HFF-Myc (cell line): Measurements from ENCODE around the gene IVNS1ABP.

Experiments
- DNase-seq: peaks from one replicate; pipeline ENCODE4 v3.0.0-alpha.2; 2011; ENCODE audit warnings: low read depth; ENCODE audit errors: extremely low read depth
- H3K4me3 ChIP-seq: replicated peaks from 2 replicates; pipeline ENCODE4 v1.5.1; 2011; ENCODE audit warnings: low read depth, mild to moderate bottlenecking, control low read depth, low read length
- CTCF ChIP-seq: IDR thresholded peaks from 2 replicates; pipeline ENCODE4 v1.5.1; 2012; ENCODE audit warnings: mild to moderate bottlenecking, low read depth, low read length, control low read depth; ENCODE audit errors: missing control alignments

Gene IVNS1ABP

GRCh38 chr1:185353124-185353523 lies 36.1 kb upstream of the IVNS1ABP start:
- H3K4me3 ChIP-seq, result no peak overlapping the region
- no peak for TF ChIP-seq CTCF
- DNase-seq, result no peak

DNA sequence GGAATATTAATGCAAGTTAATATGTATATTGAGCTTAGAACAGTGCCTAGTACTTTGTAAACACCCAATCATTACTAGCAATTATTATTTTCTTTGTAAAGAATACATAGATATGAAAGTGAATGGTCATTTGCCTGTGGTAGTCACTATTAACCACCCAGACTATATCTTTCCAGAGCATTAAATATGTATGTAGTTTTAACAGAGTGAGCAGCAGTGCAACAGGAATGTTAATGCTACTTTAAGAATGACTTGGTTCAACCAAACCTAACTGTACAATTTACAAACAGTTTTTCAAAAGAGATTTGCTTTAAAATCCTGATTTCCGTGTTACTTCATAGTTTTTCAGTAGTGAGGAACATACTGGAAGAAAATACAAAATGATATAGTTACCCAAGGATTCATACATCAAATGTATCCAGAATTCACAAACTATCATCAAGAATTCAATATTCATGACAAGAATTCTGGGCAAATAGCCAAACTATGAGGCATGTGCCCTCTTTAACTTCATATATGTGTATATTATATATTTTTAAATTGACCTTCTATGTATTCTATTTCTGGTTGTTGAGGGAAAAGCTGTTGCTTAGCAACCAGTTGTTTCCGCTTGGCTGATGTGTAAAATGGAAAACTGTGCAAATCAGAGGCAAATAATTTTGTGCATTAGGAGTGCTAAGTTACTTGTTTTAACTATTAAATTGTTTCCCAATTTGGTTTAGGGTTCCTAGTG lies 34.9 kb upstream of the IVNS1ABP start:
- no peak for TF ChIP-seq CTCF
- DNase-seq, result no peak
- H3K4me3 ChIP-seq, result no peak overlapping the region

DNA sequence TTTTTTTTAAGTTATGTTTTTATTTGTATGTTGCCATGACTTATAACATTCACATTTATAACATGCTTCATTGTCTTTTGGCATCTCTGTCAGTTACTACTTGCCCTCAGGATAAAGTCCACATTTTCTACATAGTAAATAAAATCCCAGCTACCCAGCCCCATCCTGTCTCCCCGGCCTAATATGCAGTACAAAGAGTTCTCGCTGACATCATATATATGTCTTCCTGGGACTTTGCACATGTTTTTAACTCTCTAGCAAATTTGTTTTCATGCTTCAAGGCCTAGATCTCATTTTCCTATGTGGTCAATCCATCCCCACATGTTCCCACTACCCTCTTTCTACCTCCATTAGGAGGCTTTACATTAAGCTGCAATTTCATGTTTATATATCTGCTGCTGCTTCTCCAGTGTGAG lies 33.0 kb upstream of the IVNS1ABP start:
- no peak for DNase-seq
- H3K4me3 ChIP-seq, result no peak overlapping the region
- no peak for TF ChIP-seq CTCF

DNA sequence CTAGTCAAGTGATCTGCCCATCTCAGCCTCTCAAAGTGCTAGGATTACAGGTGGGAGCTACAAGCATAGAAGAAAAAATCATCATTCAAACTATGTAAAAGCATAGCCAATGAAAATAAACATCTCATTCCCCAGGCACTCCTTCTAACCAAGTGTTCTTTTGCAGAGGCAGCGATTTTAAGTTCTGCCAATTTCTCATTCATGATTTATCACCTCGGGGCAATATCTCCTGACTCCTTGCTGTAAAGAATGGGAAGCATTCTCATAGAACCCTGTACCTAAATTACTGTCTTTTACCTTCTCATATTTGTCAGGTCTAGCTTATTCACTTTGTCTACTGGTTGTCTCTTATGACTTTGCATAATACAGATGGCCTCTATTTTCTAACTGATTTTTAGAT lies 32.5 kb upstream of the IVNS1ABP start:
- H3K4me3 ChIP-seq, result no peak overlapping the region
- TF ChIP-seq CTCF, result no peak
- DNase-seq, result no peak

DNA sequence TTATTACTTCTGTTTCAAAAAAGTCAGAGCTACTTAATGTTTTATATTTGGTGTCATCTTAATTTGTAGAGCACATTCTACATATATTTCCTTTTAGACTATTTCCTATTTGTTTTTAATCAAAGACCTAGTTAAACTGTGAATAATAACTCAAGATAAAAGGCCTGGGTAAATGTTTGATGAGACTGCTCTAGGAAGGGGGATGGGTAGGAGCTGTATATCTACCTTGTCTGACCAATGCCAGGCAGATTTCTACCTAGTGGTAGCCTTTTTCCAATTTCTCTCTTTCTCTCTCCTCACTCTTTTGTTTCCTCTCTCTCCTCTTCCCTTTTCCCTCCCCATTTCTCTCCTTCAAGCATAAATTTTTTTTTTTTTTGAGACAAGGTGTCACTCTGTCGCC lies 31.9 kb upstream of the IVNS1ABP start:
- DNase-seq, result no peak
- TF ChIP-seq CTCF, result no peak
- H3K4me3 ChIP-seq, result no peak overlapping the region

- DNase-seq, result no peak
- no peak overlapping the region for H3K4me3 ChIP-seq
- TF ChIP-seq CTCF, result no peak
Measured at GRCh38 chr1:185348296-185348695, 31.3 kb upstream of the IVNS1ABP start.
